C4-2B (cell line): ENCODE measurements around the gene FNDC8.
"Not testable (repeated sequence)": the region's sequence is repeated elsewhere in the genome, so short reads cannot be mapped to it uniquely, and the experiment has no call there.

Source experiments
- H3K27ac ChIP-seq: fragments of 450-650 bp; 2 replicates; pipeline ENCODE4 v1.5.1; 2017
- ZFX ChIP-seq: fragments of 450-650 bp; IDR thresholded peaks from 2 replicates; pipeline ENCODE4 v1.6.1; 2017
- TF ChIP-seq, protein P1 (sequence below): fragments of 450-650 bp; conservative IDR thresholded peaks from 2 replicates; pipeline ENCODE4 v1.5.1; 2017; ENCODE audit warnings: mild to moderate bottlenecking

FNDC8 gene

DNA sequence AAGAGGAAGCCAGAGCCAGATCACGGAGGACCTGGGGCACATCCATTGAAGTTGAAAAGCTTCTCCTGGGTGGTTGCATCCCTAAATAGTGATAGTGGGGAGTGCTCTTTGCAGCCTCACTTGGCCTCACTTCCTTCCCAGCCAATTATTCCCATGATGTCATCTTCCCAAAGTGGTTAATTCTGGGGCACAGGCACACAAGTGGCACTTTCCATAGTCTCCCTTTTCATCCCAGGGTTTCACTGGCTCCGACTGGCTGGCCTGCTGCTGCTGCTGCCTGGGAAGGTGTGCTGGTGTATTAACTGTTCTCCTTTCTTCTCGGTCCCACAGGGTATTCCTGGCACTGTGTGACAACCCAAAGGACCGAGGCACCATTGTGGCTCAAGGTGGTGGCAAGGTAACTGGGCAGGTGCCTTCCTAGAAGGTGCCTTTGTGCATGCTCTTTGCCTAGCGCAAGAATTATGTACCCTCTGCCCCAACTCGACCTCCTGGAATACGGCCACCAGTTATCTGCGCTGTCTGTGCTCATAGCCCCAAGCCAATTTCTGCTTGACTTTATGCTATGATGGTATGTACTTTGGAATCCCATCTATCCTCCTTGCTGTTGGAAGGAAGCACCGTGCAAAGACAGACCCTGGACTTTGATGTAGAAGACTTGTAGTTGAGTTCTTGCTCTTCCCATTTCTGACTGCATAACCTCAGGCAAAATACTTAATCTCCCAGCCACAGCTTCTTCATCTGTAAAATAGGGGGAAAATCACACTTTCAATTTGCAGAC, 54.4 kb downstream of the FNDC8 start:
- H3K27ac ChIP-seq: no peak overlapping the region
- TF ChIP-seq, protein P1, sequence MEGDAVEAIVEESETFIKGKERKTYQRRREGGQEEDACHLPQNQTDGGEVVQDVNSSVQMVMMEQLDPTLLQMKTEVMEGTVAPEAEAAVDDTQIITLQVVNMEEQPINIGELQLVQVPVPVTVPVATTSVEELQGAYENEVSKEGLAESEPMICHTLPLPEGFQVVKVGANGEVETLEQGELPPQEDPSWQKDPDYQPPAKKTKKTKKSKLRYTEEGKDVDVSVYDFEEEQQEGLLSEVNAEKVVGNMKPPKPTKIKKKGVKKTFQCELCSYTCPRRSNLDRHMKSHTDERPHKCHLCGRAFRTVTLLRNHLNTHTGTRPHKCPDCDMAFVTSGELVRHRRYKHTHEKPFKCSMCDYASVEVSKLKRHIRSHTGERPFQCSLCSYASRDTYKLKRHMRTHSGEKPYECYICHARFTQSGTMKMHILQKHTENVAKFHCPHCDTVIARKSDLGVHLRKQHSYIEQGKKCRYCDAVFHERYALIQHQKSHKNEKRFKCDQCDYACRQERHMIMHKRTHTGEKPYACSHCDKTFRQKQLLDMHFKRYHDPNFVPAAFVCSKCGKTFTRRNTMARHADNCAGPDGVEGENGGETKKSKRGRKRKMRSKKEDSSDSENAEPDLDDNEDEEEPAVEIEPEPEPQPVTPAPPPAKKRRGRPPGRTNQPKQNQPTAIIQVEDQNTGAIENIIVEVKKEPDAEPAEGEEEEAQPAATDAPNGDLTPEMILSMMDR: no peak
- TF ChIP-seq ZFX: no peak

DNA sequence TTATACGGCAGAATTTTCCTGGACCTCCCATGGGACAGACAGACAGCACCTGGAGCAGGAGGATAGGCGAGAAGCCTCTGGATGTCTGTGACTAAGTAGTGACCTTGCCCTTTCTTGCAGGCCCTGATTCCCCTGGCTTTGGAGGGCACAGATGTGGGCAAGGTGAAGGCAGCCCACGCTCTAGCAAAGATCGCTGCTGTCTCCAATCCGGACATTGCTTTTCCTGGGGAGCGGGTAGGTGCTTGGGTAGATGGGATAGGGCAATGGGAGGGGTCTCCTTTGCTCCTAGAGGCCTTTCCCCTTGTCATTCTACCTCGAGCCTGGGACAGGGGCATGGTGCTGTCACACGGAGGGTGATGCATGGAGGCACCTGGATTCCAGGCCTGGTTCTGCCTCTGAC, 55.5 kb downstream of the FNDC8 start:
- no peak overlapping the region for H3K27ac ChIP-seq
- TF ChIP-seq, protein P1: no peak
- TF ChIP-seq ZFX: no peak

DNA sequence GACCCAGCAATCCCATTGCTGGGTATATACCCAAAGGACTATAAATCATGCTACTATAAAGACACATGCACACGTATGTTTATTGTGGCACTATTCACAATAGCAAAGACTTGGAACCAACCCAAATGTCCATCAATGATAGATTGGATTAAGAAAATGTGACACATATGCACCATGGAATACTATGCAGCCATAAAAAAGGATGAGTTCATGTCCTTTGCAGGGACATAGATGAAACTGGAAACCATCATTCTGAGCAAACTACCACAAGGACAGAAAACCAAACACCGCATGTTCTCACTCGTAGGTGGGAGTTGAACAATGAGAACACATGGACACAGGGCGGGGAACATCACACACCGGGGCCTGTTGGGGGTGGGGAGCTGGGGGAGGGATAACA, 58.0 kb downstream of the FNDC8 start:
- H3K27ac ChIP-seq: not testable (repeated sequence)
